ENCODE data around the gene EIF5A. TPM values are rescaled to one million over a fixed set of nuclear protein-coding genes. Genes with fewer than 3 reads are reported as not detected.
A peak's percentile ranks its signal among the peaks of the same experiment; 100 is the strongest.

The EIF5A gene
- total RNA-seq: 100 to 1,000 TPM; 203 to 261 (median 221) TPM

DNA sequence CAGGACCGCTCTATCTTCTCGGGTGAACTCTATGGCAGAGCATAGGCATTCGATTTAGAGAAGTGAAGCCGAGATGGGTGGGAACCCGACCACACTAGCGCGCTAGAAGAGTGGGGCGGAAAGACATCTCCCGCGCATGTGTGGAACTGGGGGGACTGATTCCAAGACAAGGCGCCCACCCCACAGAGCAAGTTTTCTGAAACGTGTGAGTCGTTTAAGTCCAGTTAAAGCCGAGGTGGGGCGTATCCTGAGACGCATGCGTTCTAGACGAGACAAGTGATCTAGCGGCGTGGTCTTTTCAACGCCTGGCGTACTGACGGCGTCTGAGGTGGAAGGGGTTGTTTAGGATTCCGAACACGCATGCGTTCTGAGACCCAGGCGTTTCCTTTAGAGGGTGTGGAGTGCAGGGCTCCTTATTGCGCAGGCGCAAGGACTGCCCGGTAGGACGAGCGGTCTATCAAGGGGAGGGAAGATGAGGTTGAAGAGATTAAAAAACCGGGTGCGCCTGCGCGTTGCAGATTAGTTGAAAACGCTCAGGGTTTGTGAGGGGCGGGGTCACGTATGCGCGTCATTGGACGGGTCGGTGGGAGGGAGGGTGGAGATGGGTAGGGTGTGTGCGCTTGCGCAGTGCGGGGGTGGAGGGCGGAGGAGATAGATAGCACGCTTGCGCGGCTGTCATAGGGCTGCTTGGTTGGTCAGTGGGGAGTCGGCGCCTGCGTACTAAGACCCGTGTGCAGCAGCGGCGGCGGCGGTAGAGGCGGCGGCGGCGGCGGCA is at the start of gene EIF5A:
Gene EIF5A (plus strand): TSS at position 718 of the 775 bp plus-strand sequence. CDS start 2,008 bp downstream, outside the sequence.
- TF ChIP-seq POLR2A (IDR thresholded peaks at IDR 0.05): no peak
- TF ChIP-seq, protein P1, sequence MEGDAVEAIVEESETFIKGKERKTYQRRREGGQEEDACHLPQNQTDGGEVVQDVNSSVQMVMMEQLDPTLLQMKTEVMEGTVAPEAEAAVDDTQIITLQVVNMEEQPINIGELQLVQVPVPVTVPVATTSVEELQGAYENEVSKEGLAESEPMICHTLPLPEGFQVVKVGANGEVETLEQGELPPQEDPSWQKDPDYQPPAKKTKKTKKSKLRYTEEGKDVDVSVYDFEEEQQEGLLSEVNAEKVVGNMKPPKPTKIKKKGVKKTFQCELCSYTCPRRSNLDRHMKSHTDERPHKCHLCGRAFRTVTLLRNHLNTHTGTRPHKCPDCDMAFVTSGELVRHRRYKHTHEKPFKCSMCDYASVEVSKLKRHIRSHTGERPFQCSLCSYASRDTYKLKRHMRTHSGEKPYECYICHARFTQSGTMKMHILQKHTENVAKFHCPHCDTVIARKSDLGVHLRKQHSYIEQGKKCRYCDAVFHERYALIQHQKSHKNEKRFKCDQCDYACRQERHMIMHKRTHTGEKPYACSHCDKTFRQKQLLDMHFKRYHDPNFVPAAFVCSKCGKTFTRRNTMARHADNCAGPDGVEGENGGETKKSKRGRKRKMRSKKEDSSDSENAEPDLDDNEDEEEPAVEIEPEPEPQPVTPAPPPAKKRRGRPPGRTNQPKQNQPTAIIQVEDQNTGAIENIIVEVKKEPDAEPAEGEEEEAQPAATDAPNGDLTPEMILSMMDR (IDR thresholded peaks at IDR 0.05): no peak
- WGBS, 2 donors: 0% methylated on average over 55 to 64 of the region's 64 CpGs
- DNase-seq (ENCODE audit: low spot score in 2 of 2): peak; percentile 100
- peak within 1 kb of the TSS; percentile 85 for H3K4me3 ChIP-seq (ENCODE audit: low read depth, poor library complexity, severe bottlenecking)
- intact Hi-C loops (cut with DNase I; ENCODE audit: low total_unique reads): no loop called here

DNA sequence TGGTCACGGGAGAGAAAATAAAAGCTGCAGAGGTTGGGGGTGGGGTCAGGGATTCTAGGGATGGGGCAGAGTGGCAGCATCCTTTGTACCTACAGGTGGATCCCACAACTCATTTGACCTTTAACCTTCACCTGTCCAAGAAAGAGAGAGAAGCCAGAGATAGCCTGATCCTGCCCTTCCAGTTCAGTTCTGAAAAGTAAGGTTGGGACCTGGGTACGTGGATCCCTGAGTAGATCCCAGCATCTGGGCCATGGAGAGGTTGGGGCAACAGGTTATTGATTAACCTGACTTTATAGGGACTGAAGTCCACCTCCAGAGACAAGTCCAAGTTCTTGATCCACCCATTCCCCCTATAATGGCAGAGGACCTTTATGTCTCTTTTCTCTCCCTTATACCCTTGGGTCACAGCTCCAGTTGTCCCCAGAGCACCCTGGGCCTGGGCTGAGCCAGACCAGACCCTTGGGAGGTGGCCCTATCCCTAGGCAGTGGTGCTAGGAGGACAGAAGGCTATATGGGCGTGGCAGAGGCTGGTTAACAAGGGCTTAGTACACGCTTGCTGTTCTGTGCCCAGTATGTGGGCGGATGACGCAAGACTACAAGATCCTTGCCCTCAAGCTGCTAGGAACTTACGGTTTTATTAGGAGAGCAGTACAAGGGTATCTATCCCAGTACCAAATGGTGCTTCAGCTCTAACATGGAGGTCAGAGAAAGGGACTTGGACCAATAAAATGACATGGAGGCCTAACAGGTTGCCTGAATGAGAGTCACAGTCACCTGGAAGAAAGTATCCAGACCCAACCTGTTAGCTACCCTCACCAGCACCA is 48.5 kb upstream of the EIF5A start:
- no peak overlapping the region for H3K4me3 ChIP-seq (ENCODE audit: low read depth, poor library complexity, severe bottlenecking)
- intact Hi-C loops (cut with DNase I; ENCODE audit: low total_unique reads): no loop called here
- TF ChIP-seq, protein P1 (IDR thresholded peaks at IDR 0.05): no peak
- TF ChIP-seq POLR2A (IDR thresholded peaks at IDR 0.05): no peak
- 46 to 59% methylated on average over 7 of the region's 7 CpGs for WGBS, 2 donors
- no peak for DNase-seq (ENCODE audit: low spot score in 2 of 2)

DNA sequence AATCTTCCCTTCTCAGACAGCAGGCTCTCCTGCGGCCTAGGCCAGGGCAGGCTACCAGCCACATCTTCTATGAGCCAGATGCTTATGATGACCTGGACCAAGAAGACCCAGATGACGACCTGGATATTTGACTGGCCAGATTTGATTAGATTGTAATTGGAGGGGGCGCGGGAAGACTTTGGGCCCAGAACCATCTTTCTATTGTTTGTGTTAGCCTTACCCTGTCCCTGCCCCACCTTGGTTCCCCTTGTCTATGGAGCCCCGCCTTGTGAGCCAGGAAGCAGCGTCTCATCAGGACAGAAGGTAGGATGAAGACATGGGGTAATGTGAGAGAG is 47.9 kb upstream of the EIF5A start:
- TF ChIP-seq, protein P1 (IDR thresholded peaks at IDR 0.05): no peak
- no peak for TF ChIP-seq POLR2A (IDR thresholded peaks at IDR 0.05)
- DNase-seq (ENCODE audit: low spot score in 2 of 2): no peak
- WGBS, 2 donors: 87 to 91% methylated on average over 6 of the region's 6 CpGs
- intact Hi-C loops (cut with DNase I; ENCODE audit: low total_unique reads): no loop called here
- H3K4me3 ChIP-seq (ENCODE audit: low read depth, poor library complexity, severe bottlenecking): no peak overlapping the region

DNA sequence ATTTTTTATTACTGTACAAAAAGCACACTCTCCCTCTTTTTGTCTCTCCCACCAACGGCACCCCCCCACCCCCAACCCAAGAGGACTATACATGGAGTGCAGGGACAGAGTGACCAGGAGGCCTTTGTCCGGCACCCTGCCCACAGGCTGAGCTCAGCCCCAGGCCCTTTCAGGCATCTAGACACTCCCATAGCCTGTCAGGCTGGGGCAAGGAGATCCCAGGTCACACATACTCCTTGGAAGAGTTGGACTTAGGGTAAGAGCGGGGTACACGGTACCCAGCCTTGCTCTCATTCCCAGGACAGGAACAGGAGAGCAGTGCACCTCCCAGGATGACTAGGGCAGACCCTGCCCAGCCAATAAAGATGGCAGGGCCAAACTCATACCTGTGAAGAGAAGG is 47.3 kb upstream of the EIF5A start:
- intact Hi-C loops (cut with DNase I; ENCODE audit: low total_unique reads): no loop called here
- WGBS, 2 donors: 78 to 79% methylated on average over 4 of the region's 4 CpGs
- H3K4me3 ChIP-seq (ENCODE audit: low read depth, poor library complexity, severe bottlenecking): no peak overlapping the region
- no peak for TF ChIP-seq POLR2A (IDR thresholded peaks at IDR 0.05)
- TF ChIP-seq, protein P1 (IDR thresholded peaks at IDR 0.05): no peak
- DNase-seq (ENCODE audit: low spot score in 2 of 2): no peak

DNA sequence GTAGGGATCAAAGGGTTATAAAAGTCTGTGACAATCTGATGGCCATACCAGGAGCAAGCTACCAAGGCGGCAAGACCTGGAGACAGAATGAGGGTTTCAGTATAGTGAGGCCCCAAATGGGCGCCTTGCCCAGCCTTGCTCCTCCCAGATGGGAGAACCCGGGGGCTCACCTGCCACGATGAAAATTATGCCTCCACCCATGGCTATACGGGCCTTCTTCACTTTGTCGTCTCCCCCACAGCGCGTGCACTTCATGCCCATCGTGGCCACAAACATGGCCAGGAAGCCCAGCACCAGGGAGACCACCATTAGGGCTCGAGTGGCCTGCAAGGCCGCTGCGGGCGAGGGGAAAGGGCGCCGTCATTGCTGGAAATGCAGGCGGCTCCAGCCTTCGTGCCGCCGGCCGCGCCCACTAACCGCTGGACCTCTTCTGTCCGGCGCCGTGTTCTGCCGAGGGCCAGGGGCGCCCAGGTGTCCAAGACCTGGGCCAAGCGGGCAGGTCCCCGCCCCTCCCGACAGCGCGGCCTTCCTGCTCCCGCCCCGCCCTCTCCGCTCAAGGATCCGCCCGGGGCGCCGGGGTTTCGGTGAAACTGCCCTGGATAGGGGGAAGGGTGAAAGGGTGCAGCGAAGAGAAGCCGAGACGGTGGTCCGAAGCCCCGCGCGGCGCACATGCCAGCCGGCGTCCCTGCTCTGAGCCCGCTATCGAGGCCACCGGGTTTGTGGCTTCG is 46.6 kb upstream of the EIF5A start:
- intact Hi-C loops (cut with DNase I; ENCODE audit: low total_unique reads): no loop called here
- WGBS, 2 donors: 10 to 12% methylated on average over 27 to 46 of the region's 54 CpGs
- TF ChIP-seq POLR2A (IDR thresholded peaks at IDR 0.05): no peak
- TF ChIP-seq, protein P1 (IDR thresholded peaks at IDR 0.05): no peak
- DNase-seq (ENCODE audit: low spot score in 2 of 2): no peak
- H3K4me3 ChIP-seq (ENCODE audit: low read depth, poor library complexity, severe bottlenecking): peak overlapping the region; percentile 13
